Measurements from ENCODE around the gene ELAVL1. TPM values are rescaled to one million over a fixed set of nuclear protein-coding genes. Genes with fewer than 3 reads are reported as not detected.

ELAVL1 gene
- total and polyA plus RNA-seq, 4 donors, result 15.0 to 72.8 (median 47.0) TPM

DNA sequence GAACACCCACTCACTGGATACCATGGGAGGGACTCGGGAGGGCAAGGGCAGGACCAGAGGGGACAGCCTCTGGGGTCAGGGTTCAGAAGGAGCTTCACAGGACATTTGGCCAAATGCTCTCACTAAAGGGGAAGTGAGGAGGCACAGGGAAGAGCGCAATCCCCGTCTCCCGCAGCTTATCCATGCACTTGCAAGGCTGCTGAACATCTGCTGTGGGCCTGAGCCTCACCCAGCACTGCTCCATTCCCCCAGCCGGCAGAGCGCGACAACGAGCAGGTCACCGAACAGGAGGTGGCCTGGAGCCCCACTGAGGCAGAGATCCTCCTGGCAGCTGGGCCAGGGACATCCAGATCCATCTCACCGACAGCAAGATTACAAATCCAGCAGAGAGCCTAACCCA is 23.3 kb downstream of the ELAVL1 start:
- Histone ChIP-seq H3K27me3 (ENCODE audit: control insufficient read depth in 3 of 3, insufficient read depth in 3 of 3, low read length in 2 of 3) (no peaks in the 10 kb centered on the region), H3K27ac (ENCODE audit: low read depth in 1 of 2, low read length in 1 of 2) (peak overlapping the region in 1 of 2 donors; percentile 17), H3K9ac (ENCODE audit: insufficient read depth in 1 of 2, low read length in 2 of 2) (no peak overlapping the region), H3K4me1 (ENCODE audit: control insufficient read depth in 5 of 5, insufficient read depth in 5 of 5, low read length in 5 of 5) (peaks cover 0 to 5% (median 0%) of the 10 kb centered on the region in 5 donors), H3K36me3 (ENCODE audit: control insufficient read depth in 4 of 4, insufficient read depth in 4 of 4, low read length in 4 of 4) (peaks cover 10 to 56% (median 38%) of the 10 kb centered on the region in 4 donors), H3K4me3 (no peak overlapping the region), H3K9me3 (ENCODE audit: control insufficient read depth in 4 of 4, insufficient read depth in 3 of 4, low read length in 3 of 4) (no peaks in the 10 kb centered on the region)
- TF ChIP-seq, protein P1, sequence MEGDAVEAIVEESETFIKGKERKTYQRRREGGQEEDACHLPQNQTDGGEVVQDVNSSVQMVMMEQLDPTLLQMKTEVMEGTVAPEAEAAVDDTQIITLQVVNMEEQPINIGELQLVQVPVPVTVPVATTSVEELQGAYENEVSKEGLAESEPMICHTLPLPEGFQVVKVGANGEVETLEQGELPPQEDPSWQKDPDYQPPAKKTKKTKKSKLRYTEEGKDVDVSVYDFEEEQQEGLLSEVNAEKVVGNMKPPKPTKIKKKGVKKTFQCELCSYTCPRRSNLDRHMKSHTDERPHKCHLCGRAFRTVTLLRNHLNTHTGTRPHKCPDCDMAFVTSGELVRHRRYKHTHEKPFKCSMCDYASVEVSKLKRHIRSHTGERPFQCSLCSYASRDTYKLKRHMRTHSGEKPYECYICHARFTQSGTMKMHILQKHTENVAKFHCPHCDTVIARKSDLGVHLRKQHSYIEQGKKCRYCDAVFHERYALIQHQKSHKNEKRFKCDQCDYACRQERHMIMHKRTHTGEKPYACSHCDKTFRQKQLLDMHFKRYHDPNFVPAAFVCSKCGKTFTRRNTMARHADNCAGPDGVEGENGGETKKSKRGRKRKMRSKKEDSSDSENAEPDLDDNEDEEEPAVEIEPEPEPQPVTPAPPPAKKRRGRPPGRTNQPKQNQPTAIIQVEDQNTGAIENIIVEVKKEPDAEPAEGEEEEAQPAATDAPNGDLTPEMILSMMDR (IDR thresholded peaks at IDR 0.05; ENCODE audit: control extremely low read depth, extremely low read depth), result no peak
- WGBS, 2 donors, result 84 to 89% methylated on average over 10 of the region's 10 CpGs
- ATAC-seq (ENCODE audit: insufficient read depth, low FRiP score) (no peak), DNase-seq (no peak)

DNA sequence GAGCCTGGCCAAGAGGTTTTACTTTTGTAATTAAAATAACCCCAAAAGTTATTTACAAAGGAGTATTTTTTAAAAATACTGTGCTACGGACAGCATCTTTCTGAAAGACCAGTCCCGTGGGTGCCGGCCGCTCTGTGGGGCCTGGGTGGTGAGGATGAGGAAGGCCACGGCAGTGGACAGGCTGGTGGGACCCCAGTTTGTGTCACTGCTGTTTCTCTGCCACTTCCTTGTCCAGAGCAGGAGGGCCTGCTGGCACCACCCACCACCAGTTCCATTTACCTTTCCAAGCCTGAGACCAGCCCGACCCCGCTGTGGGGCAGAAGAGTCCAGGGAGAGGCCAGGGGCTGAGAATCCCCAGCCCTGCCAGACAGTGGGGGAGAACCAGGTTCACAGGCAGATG is 23.8 kb downstream of the ELAVL1 start:
- Histone ChIP-seq H3K9me3 (ENCODE audit: control insufficient read depth in 4 of 4, insufficient read depth in 3 of 4, low read length in 3 of 4) (no peaks in the 10 kb centered on the region), H3K9ac (ENCODE audit: insufficient read depth in 1 of 2, low read length in 2 of 2) (no peak overlapping the region), H3K4me3 (no peak overlapping the region), H3K4me1 (ENCODE audit: control insufficient read depth in 5 of 5, insufficient read depth in 5 of 5, low read length in 5 of 5) (peaks cover 0 to 3% (median 0%) of the 10 kb centered on the region in 5 donors), H3K27me3 (ENCODE audit: control insufficient read depth in 3 of 3, insufficient read depth in 3 of 3, low read length in 2 of 3) (no peaks in the 10 kb centered on the region), H3K27ac (ENCODE audit: low read depth in 1 of 2, low read length in 1 of 2) (peak overlapping the region in 1 of 2 donors; percentile 17), H3K36me3 (ENCODE audit: control insufficient read depth in 4 of 4, insufficient read depth in 4 of 4, low read length in 4 of 4) (peaks cover 13 to 56% (median 38%) of the 10 kb centered on the region in 4 donors)
- ATAC-seq (ENCODE audit: insufficient read depth, low FRiP score) (no peak), DNase-seq (no peak)
- WGBS, 2 donors, result 94% methylated on average over 7 of the region's 7 CpGs
- TF ChIP-seq, protein P1 (IDR thresholded peaks at IDR 0.05; ENCODE audit: control extremely low read depth, extremely low read depth), result no peak

- Histone ChIP-seq H3K9ac (ENCODE audit: insufficient read depth in 1 of 2, low read length in 2 of 2) (no peak overlapping the region), H3K36me3 (ENCODE audit: control insufficient read depth in 4 of 4, insufficient read depth in 4 of 4, low read length in 4 of 4) (peaks cover 13 to 59% (median 38%) of the 10 kb centered on the region in 4 donors), H3K27me3 (ENCODE audit: control insufficient read depth in 3 of 3, insufficient read depth in 3 of 3, low read length in 2 of 3) (no peaks in the 10 kb centered on the region), H3K27ac (ENCODE audit: low read depth in 1 of 2, low read length in 1 of 2) (no peak overlapping the region), H3K4me3 (no peak overlapping the region), H3K4me1 (ENCODE audit: control insufficient read depth in 5 of 5, insufficient read depth in 5 of 5, low read length in 5 of 5) (peaks cover 0 to 1% (median 0%) of the 10 kb centered on the region in 5 donors), H3K9me3 (ENCODE audit: control insufficient read depth in 4 of 4, insufficient read depth in 3 of 4, low read length in 3 of 4) (no peaks in the 10 kb centered on the region)
- WGBS, 2 donors, result 89 to 91% methylated on average over 7 of the region's 7 CpGs
- DNase-seq (no peak), ATAC-seq (ENCODE audit: insufficient read depth, low FRiP score) (no peak)
- TF ChIP-seq, protein P1 (IDR thresholded peaks at IDR 0.05; ENCODE audit: control extremely low read depth, extremely low read depth), result no peak
Observed at GRCh38 chr19:7981199-7981598, 24.2 kb downstream of the ELAVL1 start.

DNA sequence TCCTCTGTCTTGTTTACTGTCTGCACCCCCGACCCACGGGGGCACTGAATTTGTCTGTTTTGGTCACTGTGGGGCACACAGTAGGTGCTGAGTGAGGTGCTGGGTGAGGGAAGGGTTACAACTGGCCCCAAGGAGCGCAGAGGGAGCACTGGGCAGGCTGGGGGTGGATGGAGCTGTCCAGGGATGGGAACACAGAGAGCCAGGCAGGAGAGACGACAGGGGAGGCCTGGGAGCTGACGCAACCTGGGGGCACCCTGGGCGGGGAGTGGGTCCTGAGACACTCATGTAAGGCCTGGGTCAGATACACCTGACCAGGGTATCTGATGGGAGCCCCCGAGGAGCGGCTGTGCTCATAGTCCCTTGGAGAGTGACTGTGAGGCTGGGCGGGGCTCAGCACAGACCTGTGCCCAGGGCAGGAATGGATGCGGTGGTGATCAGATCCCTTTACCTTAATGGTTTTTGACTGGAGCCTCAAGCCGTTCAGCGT is 24.8 kb downstream of the ELAVL1 start:
- ATAC-seq (ENCODE audit: insufficient read depth, low FRiP score), result no peak
- Histone ChIP-seq H3K4me3 (no peak overlapping the region), H3K4me1 (ENCODE audit: control insufficient read depth in 5 of 5, insufficient read depth in 5 of 5, low read length in 5 of 5) (no peaks in the 10 kb centered on the region), H3K36me3 (ENCODE audit: control insufficient read depth in 4 of 4, insufficient read depth in 4 of 4, low read length in 4 of 4) (peaks cover 13 to 58% (median 38%) of the 10 kb centered on the region in 4 donors), H3K27me3 (ENCODE audit: control insufficient read depth in 3 of 3, insufficient read depth in 3 of 3, low read length in 2 of 3) (no peaks in the 10 kb centered on the region), H3K9ac (ENCODE audit: insufficient read depth in 1 of 2, low read length in 2 of 2) (no peak overlapping the region), H3K27ac (ENCODE audit: low read depth in 1 of 2, low read length in 1 of 2) (no peak overlapping the region), H3K9me3 (ENCODE audit: control insufficient read depth in 4 of 4, insufficient read depth in 3 of 4, low read length in 3 of 4) (no peaks in the 10 kb centered on the region)
- no peak for DNase-seq
- WGBS, 2 donors, result 92 to 94% methylated on average over 12 of the region's 12 CpGs
- TF ChIP-seq, protein P1 (IDR thresholded peaks at IDR 0.05; ENCODE audit: control extremely low read depth, extremely low read depth), result no peak

All from lung (tissue), 12 donors.